ENCODE results near the gene ACBD5. TPM values are rescaled to one million over a fixed set of nuclear protein-coding genes. Genes with fewer than 3 reads are reported as not detected.

The ACBD5 gene
- total RNA-seq, 1 donor from 2014 or later = 14.8 TPM

- DNase-seq (ENCODE audit: low spot score) = no peak
- H3K27ac Mint-ChIP-seq (ENCODE audit: unreplicated experiment) = peak overlapping the region; percentile 99
- peaks cover 13% of the 10 kb centered on the region for H3K36me3 Mint-ChIP-seq (ENCODE audit: low read depth, unreplicated experiment)
- H3K27me3 Mint-ChIP-seq (ENCODE audit: unreplicated experiment) = peaks cover 15% of the 10 kb centered on the region
- no peaks in the 10 kb centered on the region for H3K9me3 Mint-ChIP-seq (ENCODE audit: unreplicated experiment)
- H3K4me1 Mint-ChIP-seq (ENCODE audit: unreplicated experiment) = peaks cover 34% of the 10 kb centered on the region
- TF ChIP-seq, protein P1, sequence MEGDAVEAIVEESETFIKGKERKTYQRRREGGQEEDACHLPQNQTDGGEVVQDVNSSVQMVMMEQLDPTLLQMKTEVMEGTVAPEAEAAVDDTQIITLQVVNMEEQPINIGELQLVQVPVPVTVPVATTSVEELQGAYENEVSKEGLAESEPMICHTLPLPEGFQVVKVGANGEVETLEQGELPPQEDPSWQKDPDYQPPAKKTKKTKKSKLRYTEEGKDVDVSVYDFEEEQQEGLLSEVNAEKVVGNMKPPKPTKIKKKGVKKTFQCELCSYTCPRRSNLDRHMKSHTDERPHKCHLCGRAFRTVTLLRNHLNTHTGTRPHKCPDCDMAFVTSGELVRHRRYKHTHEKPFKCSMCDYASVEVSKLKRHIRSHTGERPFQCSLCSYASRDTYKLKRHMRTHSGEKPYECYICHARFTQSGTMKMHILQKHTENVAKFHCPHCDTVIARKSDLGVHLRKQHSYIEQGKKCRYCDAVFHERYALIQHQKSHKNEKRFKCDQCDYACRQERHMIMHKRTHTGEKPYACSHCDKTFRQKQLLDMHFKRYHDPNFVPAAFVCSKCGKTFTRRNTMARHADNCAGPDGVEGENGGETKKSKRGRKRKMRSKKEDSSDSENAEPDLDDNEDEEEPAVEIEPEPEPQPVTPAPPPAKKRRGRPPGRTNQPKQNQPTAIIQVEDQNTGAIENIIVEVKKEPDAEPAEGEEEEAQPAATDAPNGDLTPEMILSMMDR (IDR thresholded peaks at IDR 0.05; ENCODE audit: unreplicated experiment) = no peak
- peak overlapping the region; percentile 99 for H3K4me3 Mint-ChIP-seq (ENCODE audit: unreplicated experiment)
These were observed 87.3 kb downstream of the ACBD5 start for GRCh38 chr10:27153329-27153728.

DNA sequence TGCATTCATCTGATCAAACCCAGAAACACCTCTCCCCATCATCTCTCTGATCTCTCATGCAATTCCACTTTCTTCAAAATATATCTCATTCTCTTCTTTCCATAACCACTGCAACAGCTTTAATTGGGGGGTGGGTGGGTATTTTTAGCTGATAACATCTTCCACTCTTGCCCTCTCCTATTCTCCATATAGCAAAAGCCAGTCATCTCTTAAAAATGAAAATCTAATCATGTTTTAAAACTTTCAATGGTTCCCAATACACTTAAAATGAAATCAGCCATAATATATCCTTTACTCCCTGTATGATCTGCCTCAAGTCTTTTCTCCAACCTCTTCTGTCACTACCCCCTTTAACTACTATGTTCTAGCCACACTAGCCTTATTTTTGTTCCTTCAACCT is 87.9 kb downstream of the ACBD5 start:
- Mint-ChIP-seq H3K36me3 (ENCODE audit: low read depth, unreplicated experiment) (peaks cover 18% of the 10 kb centered on the region), H3K9me3 (ENCODE audit: unreplicated experiment) (no peaks in the 10 kb centered on the region), H3K4me1 (ENCODE audit: unreplicated experiment) (peaks cover 31% of the 10 kb centered on the region), H3K27me3 (ENCODE audit: unreplicated experiment) (peaks cover 15% of the 10 kb centered on the region), H3K4me3 (ENCODE audit: unreplicated experiment) (peak overlapping the region; percentile 99), H3K27ac (ENCODE audit: unreplicated experiment) (peak overlapping the region; percentile 99)
- DNase-seq (ENCODE audit: low spot score) = no peak
- TF ChIP-seq, protein P1 (IDR thresholded peaks at IDR 0.05; ENCODE audit: unreplicated experiment) = no peak

DNA sequence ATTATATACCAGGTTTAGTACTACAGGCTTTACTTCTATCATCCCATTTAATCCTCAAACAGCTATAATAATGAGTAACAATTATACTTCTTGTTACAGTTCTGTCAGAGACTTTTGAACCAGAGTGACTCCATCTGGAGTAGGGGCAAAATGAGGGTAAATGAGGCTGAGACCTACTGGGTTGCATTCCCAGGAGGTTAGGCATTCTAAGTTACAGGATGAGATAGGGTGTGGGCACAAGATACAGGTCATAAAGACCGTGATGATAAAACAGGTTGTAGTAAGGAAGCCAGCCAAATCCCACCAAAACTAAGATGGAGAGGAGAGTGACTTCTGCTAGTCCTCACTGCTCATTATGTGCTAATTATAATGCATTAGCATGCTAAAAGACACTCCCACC is 90.3 kb downstream of the ACBD5 start:
- H3K4me1 Mint-ChIP-seq (ENCODE audit: unreplicated experiment) = peaks cover 26% of the 10 kb centered on the region
- no peak overlapping the region for H3K27ac Mint-ChIP-seq (ENCODE audit: unreplicated experiment)
- peaks cover 11% of the 10 kb centered on the region for H3K27me3 Mint-ChIP-seq (ENCODE audit: unreplicated experiment)
- H3K9me3 Mint-ChIP-seq (ENCODE audit: unreplicated experiment) = no peaks in the 10 kb centered on the region
- H3K4me3 Mint-ChIP-seq (ENCODE audit: unreplicated experiment) = peak overlapping the region; percentile 58
- TF ChIP-seq, protein P1 (IDR thresholded peaks at IDR 0.05; ENCODE audit: unreplicated experiment) = no peak
- peaks cover 22% of the 10 kb centered on the region for H3K36me3 Mint-ChIP-seq (ENCODE audit: low read depth, unreplicated experiment)
- no peak for DNase-seq (ENCODE audit: low spot score)

DNA sequence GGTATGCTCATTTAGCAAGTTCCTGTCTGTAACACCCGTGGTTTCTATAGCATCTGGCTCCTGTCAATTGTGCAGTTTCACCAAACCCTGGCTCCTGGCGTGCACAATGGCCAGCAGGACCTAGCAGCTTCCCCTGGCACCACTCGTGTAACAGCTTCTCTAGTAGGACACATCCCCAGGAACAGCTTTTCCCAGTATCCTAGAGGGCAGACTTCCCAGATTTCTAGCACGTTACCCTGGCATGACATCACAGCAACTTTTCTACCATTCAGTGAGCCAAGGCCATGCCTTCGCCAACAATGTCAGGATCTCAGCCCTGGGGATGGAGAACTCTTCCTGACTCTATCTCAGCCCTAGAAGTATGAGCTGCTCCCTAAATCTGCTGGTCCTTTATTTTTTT is 92.9 kb downstream of the ACBD5 start:
- Mint-ChIP-seq H3K27me3 (ENCODE audit: unreplicated experiment) (no peaks in the 10 kb centered on the region), H3K4me3 (ENCODE audit: unreplicated experiment) (no peak overlapping the region), H3K9me3 (ENCODE audit: unreplicated experiment) (no peaks in the 10 kb centered on the region), H3K27ac (ENCODE audit: unreplicated experiment) (peak overlapping the region; percentile 43), H3K36me3 (ENCODE audit: low read depth, unreplicated experiment) (peaks cover 22% of the 10 kb centered on the region), H3K4me1 (ENCODE audit: unreplicated experiment) (peaks cover 8% of the 10 kb centered on the region)
- TF ChIP-seq, protein P1 (IDR thresholded peaks at IDR 0.05; ENCODE audit: unreplicated experiment) = no peak
- no peak for DNase-seq (ENCODE audit: low spot score)

GRCh38 chr10:27145937-27146336 is 94.7 kb downstream of the ACBD5 start:
- Mint-ChIP-seq H3K4me3 (ENCODE audit: unreplicated experiment) (no peak overlapping the region), H3K4me1 (ENCODE audit: unreplicated experiment) (no peaks in the 10 kb centered on the region), H3K36me3 (ENCODE audit: low read depth, unreplicated experiment) (peaks cover 28% of the 10 kb centered on the region), H3K27me3 (ENCODE audit: unreplicated experiment) (no peaks in the 10 kb centered on the region), H3K9me3 (ENCODE audit: unreplicated experiment) (no peaks in the 10 kb centered on the region), H3K27ac (ENCODE audit: unreplicated experiment) (no peak overlapping the region)
- TF ChIP-seq, protein P1 (IDR thresholded peaks at IDR 0.05; ENCODE audit: unreplicated experiment) = no peak
- no peak for DNase-seq (ENCODE audit: low spot score)

Other genes starting within 250 kb of the ACBD5 start
- gene ANKRD26, start 140.3 kb downstream of the ACBD5 start, total RNA-seq (ENCODE audit: unreplicated experiment) = 12.5 TPM
- gene YME1L1, start 86.4 kb downstream of the ACBD5 start, total RNA-seq (ENCODE audit: unreplicated experiment) = 98.6 TPM
- gene MASTL, start 85.4 kb downstream of the ACBD5 start, total RNA-seq (ENCODE audit: unreplicated experiment) = 9.9 TPM

Data from endothelial cell (in vitro differentiated cells).